Neuronal stem cell (in vitro differentiated cells): Measurements from ENCODE around the gene IQCH.

Experiments used
- DNase-seq: peaks from one replicate; pipeline ENCODE4 v3.0.0-alpha.2; 2013; ENCODE audit warnings: low spot score
- H2AFZ ChIP-seq: one replicate; pipeline ENCODE4 v1.6.1; 2013; ENCODE audit warnings: mild to moderate bottlenecking, low read length, inconsistent platforms
- H2AK5ac ChIP-seq: 2 replicates; pipeline ENCODE4 v1.6.1; 2013; ENCODE audit warnings: low read depth, mild to moderate bottlenecking, inconsistent platforms, low read length, moderate library complexity, mixed read lengths
- H2BK120ac ChIP-seq: 2 replicates; pipeline ENCODE4 v1.6.1; 2013; ENCODE audit warnings: low read depth, mild to moderate bottlenecking, inconsistent platforms, low read length, moderate library complexity, mixed read lengths
- H2BK12ac ChIP-seq: one replicate; pipeline ENCODE4 v1.6.1; 2013; ENCODE audit warnings: low read length, inconsistent platforms
- H2BK15ac ChIP-seq: 2 replicates; pipeline ENCODE4 v1.6.1; 2013; ENCODE audit warnings: mild to moderate bottlenecking, low read length, inconsistent platforms, mixed read lengths
- H2BK5ac ChIP-seq: one replicate; pipeline ENCODE4 v1.6.1; 2013; ENCODE audit warnings: inconsistent platforms, mild to moderate bottlenecking, low read length, moderate library complexity
- H3K14ac ChIP-seq: one replicate; pipeline ENCODE4 v1.6.1; 2013; ENCODE audit warnings: low read length, inconsistent platforms
- H3K18ac ChIP-seq: 2 replicates; pipeline ENCODE4 v1.6.1; 2013; ENCODE audit warnings: low read length, inconsistent platforms
- H3K23ac ChIP-seq: 2 replicates; pipeline ENCODE4 v1.6.1; 2013; ENCODE audit warnings: low read depth, mild to moderate bottlenecking, mixed read lengths, low read length, inconsistent platforms; ENCODE audit not compliant: poor library complexity
- H3K27ac ChIP-seq: replicated peaks from 3 replicates; pipeline ENCODE4 v1.5.1; 2013; ENCODE audit warnings: low read length, inconsistent platforms
- H3K27me3 ChIP-seq, 3 experiments: 2 replicates each; pipeline ENCODE4 v1.6.1; 2013; ENCODE audit warnings: low read length in 3 of 3, mild to moderate bottlenecking in 2 of 3, inconsistent platforms in 1 of 3, low read depth in 1 of 3, mixed read lengths in 1 of 3, moderate library complexity in 1 of 3; ENCODE audit not compliant: control insufficient read depth in 3 of 3, insufficient read depth in 3 of 3
- H3K36me3 ChIP-seq, 2 donors: replicated peaks in 1 of 2; 2 replicates each; pipeline ENCODE4 v1.6.1; 2013; ENCODE audit warnings: low read length in 2 of 2; ENCODE audit not compliant: control insufficient read depth in 2 of 2, insufficient read depth in 2 of 2
- H3K4ac ChIP-seq: 2 replicates; pipeline ENCODE4 v1.6.1; 2013; ENCODE audit warnings: inconsistent platforms, mild to moderate bottlenecking, low read length, moderate library complexity
- H3K4me1 ChIP-seq, 2 donors: 1 replicate in 1 of 2; 2 replicates in 1 of 2; pipeline ENCODE4 v1.6.1; 2013; ENCODE audit warnings: low read length in 2 of 2, low read depth in 1 of 2; ENCODE audit not compliant: control insufficient read depth in 2 of 2, insufficient read depth in 1 of 2
- H3K4me2 ChIP-seq: one replicate; pipeline ENCODE4 v1.6.1; 2013; ENCODE audit warnings: mild to moderate bottlenecking, low read length, inconsistent platforms; ENCODE audit not compliant: insufficient read depth, poor library complexity, severe bottlenecking
- H3K4me3 ChIP-seq, 2 donors: 2 replicates each; pipeline ENCODE4 v1.5.1; 2013; ENCODE audit warnings: low read length in 2 of 2, mild to moderate bottlenecking in 2 of 2, inconsistent platforms in 1 of 2, moderate library complexity in 1 of 2
- H3K79me1 ChIP-seq: one replicate; pipeline ENCODE4 v1.6.1; 2013; ENCODE audit warnings: low read depth, mild to moderate bottlenecking, inconsistent platforms, low read length, moderate library complexity
- H3K9ac ChIP-seq: one replicate; pipeline ENCODE4 v1.6.1; 2013; ENCODE audit warnings: mild to moderate bottlenecking, low read depth, low read length, inconsistent platforms; ENCODE audit not compliant: poor library complexity
- H3K9me3 ChIP-seq, 2 donors: replicated peaks in 1 of 2; 2 replicates each; pipeline versions ENCODE3 to v1.6.1; 2013; ENCODE audit warnings: low read length in 2 of 2, mild to moderate bottlenecking in 2 of 2, inconsistent platforms in 1 of 2, low read depth in 1 of 2, mixed read lengths in 1 of 2, moderate library complexity in 1 of 2; ENCODE audit not compliant: control insufficient read depth in 2 of 2, insufficient read depth in 1 of 2
- H4K8ac ChIP-seq: one replicate; pipeline ENCODE4 v1.6.1; 2013; ENCODE audit warnings: low read depth, mild to moderate bottlenecking, inconsistent platforms, low read length, moderate library complexity
- H4K91ac ChIP-seq: one replicate; pipeline ENCODE4 v1.6.1; 2013; ENCODE audit warnings: low read length, low read depth, mild to moderate bottlenecking, inconsistent platforms; ENCODE audit not compliant: poor library complexity
- WGBS, 2 donors: extraction: QIAGEN DNeasy Blood & Tissue Kit; methylation state at CpG; one replicate each; pipeline ENCODE4 v1.1.7; 2013; ENCODE audit warnings: missing lambda C conversion rate in 2 of 2, mixed read lengths in 1 of 2; ENCODE audit not compliant: insufficient read length in 2 of 2, insufficient replicate concordance in 1 of 2; ENCODE audit errors: extremely low coverage in 2 of 2; 5-methylcytosine and 5-hydroxymethylcytosine counted together

The IQCH gene

DNA sequence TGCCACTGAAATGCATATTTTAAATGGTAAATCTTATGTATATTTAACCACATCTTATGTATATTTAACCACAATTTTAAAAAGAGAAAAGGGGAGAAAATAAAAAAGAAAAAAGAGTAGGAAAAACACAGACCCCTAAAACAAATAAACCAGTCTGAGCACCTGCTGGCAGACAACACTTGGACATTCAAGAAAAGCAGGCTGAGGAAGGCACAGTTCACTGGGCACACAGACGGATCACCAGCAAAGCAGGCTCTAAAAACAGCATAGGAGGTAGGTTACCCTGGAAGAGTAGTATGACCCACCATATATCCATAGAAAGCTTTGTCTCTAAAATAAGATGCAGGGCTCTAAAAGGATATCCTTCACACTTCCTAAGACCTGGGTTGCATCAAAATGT lies 27.2 kb upstream of the IQCH start:
- Histone ChIP-seq H3K23ac (no peak overlapping the region), H2AK5ac (no peak overlapping the region), H3K18ac (no peak overlapping the region), H3K14ac (no peak overlapping the region), H3K4me1 (no peaks in the 10 kb centered on the region), H3K4me3 (no peak overlapping the region), H2AFZ (no peak overlapping the region), H2BK5ac (no peak overlapping the region), H3K36me3 (peaks cover 16 to 40% of the 10 kb centered on the region in 2 donors), H3K4ac (no peak overlapping the region), H4K91ac (no peak overlapping the region), H4K8ac (no peak overlapping the region), H2BK120ac (no peak overlapping the region), H3K9me3 (no peaks in the 10 kb centered on the region), H2BK15ac (no peak overlapping the region), H3K79me1 (no peaks in the 10 kb centered on the region), H3K27ac (no peak overlapping the region), H3K9ac (no peak overlapping the region), H3K4me2 (no peak overlapping the region), H2BK12ac (no peak overlapping the region), H3K27me3 (no peaks in the 10 kb centered on the region)
- no CpG with 5 or more reads among the region's 1 CpG for WGBS, 2 donors
- no peak for DNase-seq

DNA sequence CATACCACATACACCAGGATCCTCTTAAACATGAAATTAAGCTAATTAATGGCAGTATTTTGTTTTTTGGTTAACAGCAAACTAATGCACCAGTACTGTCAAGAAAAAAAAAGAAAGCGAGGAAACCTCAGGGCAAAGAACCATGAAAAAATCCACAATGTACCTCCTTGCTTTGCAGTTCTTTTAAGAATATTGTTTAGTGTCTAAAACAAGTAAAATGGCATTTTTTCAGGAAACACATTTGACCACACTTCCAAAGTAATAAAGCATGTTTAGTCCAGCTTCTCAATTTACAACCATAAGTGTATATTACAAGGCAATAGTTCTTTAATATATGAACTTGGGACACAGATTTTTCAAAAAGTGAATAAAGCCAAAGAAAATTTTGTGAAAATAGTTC lies 26.7 kb upstream of the IQCH start:
- no peak overlapping the region for H3K14ac ChIP-seq
- H2BK120ac ChIP-seq = no peak overlapping the region
- peaks cover 17 to 44% of the 10 kb centered on the region in 2 donors for H3K36me3 ChIP-seq
- no peak overlapping the region for H4K91ac ChIP-seq
- no peak overlapping the region for H2BK5ac ChIP-seq
- no peaks in the 10 kb centered on the region for H3K9me3 ChIP-seq
- H3K9ac ChIP-seq = no peak overlapping the region
- no peak overlapping the region for H3K27ac ChIP-seq
- no peak overlapping the region for H4K8ac ChIP-seq
- no peak for DNase-seq
- no peak overlapping the region for H3K18ac ChIP-seq
- H2BK15ac ChIP-seq = no peak overlapping the region
- no peak overlapping the region for H2BK12ac ChIP-seq
- H3K27me3 ChIP-seq = no peaks in the 10 kb centered on the region
- no peak overlapping the region for H3K4ac ChIP-seq
- no peak overlapping the region for H3K23ac ChIP-seq
- no peak overlapping the region for H3K4me3 ChIP-seq
- H2AFZ ChIP-seq = no peak overlapping the region
- no peaks in the 10 kb centered on the region for H3K79me1 ChIP-seq
- no CpG with 5 or more reads among the region's 1 CpG for WGBS, 2 donors
- H2AK5ac ChIP-seq = no peak overlapping the region
- H3K4me1 ChIP-seq = no peaks in the 10 kb centered on the region
- no peak overlapping the region for H3K4me2 ChIP-seq

DNA sequence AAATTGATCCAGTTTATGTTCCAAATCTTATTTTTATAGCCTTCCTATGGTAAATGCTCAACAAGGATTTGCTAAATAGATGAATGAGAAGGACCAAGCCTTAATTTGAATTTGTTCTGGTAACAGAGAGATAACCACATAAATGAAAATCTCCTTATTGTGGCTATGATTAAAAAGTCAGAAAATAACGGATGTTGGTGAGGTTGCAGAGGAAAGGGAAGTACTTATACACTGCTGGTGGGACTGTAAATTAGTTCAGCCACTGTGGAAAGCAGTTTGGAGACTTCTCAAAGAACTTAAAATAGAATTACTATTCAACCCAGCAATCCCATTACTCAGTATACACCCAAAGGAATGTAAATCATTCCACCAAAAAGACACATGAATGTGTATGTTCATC lies 26.3 kb upstream of the IQCH start:
- Histone ChIP-seq H3K4me2 (no peak overlapping the region), H3K9me3 (no peaks in the 10 kb centered on the region), H3K27me3 (no peaks in the 10 kb centered on the region), H3K4me1 (no peaks in the 10 kb centered on the region), H3K27ac (no peak overlapping the region), H3K4ac (no peak overlapping the region), H3K9ac (no peak overlapping the region), H3K18ac (no peak overlapping the region), H2AFZ (no peak overlapping the region), H3K36me3 (peaks cover 17 to 48% of the 10 kb centered on the region in 2 donors), H2BK5ac (no peak overlapping the region), H2BK15ac (no peak overlapping the region), H3K79me1 (no peaks in the 10 kb centered on the region), H2AK5ac (no peak overlapping the region), H4K8ac (no peak overlapping the region), H3K14ac (no peak overlapping the region), H2BK120ac (no peak overlapping the region), H4K91ac (no peak overlapping the region), H3K4me3 (no peak overlapping the region), H2BK12ac (no peak overlapping the region), H3K23ac (no peak overlapping the region)
- DNase-seq = no peak
- whole genome bisulfite sequencing, 2 donors = no CpG with 5 or more reads among the region's 1 CpG

DNA sequence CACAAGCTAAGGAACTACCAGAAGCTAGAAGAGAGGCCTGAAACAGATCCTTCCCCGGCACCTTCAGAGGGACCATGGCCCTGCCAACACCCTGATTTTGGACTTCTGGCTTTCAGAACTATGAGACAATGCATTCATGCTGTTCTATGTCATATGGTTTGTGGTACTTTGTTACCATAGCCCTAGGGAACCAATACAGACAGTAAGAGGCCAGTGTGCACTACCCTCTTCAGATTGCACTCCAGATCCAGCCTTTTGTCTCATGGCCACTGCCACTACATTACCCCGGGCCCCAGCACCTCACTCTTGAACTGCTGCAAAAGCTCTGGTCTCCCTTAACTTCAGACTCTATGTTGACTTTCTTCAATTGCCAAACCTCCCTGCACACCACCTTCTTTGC lies 24.1 kb upstream of the IQCH start:
- Histone ChIP-seq H2BK15ac (no peak overlapping the region), H2BK5ac (no peak overlapping the region), H2AFZ (no peak overlapping the region), H3K4me2 (no peak overlapping the region), H3K4me1 (no peaks in the 10 kb centered on the region), H3K27ac (no peak overlapping the region), H3K18ac (no peak overlapping the region), H2BK120ac (no peak overlapping the region), H3K79me1 (no peaks in the 10 kb centered on the region), H3K9ac (no peak overlapping the region), H3K27me3 (no peaks in the 10 kb centered on the region), H3K9me3 (no peaks in the 10 kb centered on the region), H3K4ac (no peak overlapping the region), H3K14ac (no peak overlapping the region), H2BK12ac (no peak overlapping the region), H4K91ac (no peak overlapping the region), H4K8ac (no peak overlapping the region), H3K36me3 (peaks cover 20 to 66% of the 10 kb centered on the region in 2 donors), H3K4me3 (no peak overlapping the region), H2AK5ac (no peak overlapping the region), H3K23ac (no peak overlapping the region)
- DNase-seq = no peak
- no CpG with 5 or more reads among the region's 2 CpGs for WGBS, 2 donors
